Prostate gland (tissue), 2 donors: Measurements from ENCODE around the gene PPP1R13L.

Experiments
- POLR2AphosphoS5 ChIP-seq: sonication (generic); formaldehyde crosslinking; IDR thresholded peaks from one replicate; pipeline ENCODE4 v1.6.1; 2017; ENCODE audit warnings: antibody characterized with exemption
- TF ChIP-seq, protein P1 (sequence below), 4 experiments: fragments of 200-600 bp in 2 of 4; fragments of 450-650 bp in 2 of 4; sonication (generic) in 2 of 4; IDR thresholded peaks; 1 replicate in 3 of 4; 2 replicates in 1 of 4; pipeline ENCODE4 v1.5.1; 2016 to 2019; ENCODE audit warnings: antibody characterized with exemption in 4 of 4, mild to moderate bottlenecking in 2 of 4, moderate library complexity in 2 of 4

DNA sequence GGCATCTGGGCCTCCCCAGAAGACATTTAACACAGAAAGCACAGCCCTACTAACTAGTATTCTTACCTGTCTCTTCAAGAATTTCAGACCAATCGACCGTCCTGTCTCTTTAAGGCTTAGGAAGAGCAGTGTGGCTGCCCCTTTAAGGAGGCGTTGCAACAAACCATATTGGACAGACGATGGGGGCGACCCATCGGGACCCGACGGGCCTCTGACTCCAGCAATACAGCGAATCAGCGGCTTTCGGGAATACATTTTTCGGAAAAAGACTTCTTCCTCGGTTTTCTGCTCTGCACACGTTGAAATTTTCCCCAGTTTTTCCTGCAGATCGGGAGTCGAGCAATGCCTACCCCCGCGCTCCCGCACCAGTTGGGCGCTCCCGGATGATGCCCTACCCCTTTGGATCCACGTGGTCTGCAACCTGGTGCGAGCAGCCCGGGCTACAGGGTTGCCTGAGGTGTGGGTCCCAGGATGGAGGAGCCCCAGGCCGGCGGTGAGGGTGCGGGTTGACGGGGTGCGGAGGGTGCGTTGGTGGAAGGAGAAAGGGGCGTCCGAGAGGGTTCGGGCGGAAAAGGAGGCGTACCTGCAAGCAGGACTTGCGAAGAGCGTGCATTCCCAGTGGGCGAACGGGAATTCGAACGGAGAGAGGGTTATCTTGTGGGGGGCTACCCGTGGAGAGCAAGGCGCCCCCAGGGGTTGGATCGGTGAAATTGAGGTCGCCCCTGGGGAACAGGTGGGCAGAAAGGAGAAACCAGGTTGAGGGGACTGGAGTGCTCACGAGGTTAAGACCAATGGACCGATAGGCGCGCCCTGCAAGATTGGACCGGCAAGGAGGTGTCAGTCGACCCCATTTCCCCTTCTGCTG, 1.6 kb upstream of the PPP1R13L start, which contains the start of gene POLR1G:
- TF ChIP-seq, protein P1, sequence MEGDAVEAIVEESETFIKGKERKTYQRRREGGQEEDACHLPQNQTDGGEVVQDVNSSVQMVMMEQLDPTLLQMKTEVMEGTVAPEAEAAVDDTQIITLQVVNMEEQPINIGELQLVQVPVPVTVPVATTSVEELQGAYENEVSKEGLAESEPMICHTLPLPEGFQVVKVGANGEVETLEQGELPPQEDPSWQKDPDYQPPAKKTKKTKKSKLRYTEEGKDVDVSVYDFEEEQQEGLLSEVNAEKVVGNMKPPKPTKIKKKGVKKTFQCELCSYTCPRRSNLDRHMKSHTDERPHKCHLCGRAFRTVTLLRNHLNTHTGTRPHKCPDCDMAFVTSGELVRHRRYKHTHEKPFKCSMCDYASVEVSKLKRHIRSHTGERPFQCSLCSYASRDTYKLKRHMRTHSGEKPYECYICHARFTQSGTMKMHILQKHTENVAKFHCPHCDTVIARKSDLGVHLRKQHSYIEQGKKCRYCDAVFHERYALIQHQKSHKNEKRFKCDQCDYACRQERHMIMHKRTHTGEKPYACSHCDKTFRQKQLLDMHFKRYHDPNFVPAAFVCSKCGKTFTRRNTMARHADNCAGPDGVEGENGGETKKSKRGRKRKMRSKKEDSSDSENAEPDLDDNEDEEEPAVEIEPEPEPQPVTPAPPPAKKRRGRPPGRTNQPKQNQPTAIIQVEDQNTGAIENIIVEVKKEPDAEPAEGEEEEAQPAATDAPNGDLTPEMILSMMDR (IDR thresholded peaks at IDR 0.05): peak in 2 of 4 experiments; percentile 26 to 48
- peak; percentile 83 for TF ChIP-seq POLR2AphosphoS5
